Measurements from ENCODE around the gene OR11A1. TPM values are rescaled to one million over a fixed set of nuclear protein-coding genes. Genes with fewer than 3 reads are reported as not detected.

The OR11A1 gene
- total and polyA plus RNA-seq, 2 experiments from 2014 or later: not detected

DNA sequence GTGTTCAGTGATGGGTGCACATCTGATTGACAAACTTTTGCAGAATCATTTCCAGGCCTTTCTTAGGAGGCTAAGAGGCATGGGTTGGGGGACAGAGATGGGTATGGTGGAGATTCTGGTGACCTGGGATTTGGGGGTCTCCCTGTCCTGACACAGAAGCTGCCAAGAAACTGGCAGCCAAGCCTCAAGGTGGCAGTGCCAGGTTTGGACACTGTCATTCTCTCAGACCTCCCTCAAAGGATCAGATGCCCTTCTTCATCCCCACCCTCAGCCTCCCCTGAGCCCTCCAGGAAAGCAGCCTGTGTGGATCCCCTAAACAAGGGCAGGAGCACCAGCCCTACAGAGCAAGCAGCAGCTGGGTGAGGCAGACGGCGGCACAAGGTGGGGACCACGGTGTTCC is 48.9 kb upstream of the OR11A1 start (continued):
- TF ChIP-seq, protein P1, sequence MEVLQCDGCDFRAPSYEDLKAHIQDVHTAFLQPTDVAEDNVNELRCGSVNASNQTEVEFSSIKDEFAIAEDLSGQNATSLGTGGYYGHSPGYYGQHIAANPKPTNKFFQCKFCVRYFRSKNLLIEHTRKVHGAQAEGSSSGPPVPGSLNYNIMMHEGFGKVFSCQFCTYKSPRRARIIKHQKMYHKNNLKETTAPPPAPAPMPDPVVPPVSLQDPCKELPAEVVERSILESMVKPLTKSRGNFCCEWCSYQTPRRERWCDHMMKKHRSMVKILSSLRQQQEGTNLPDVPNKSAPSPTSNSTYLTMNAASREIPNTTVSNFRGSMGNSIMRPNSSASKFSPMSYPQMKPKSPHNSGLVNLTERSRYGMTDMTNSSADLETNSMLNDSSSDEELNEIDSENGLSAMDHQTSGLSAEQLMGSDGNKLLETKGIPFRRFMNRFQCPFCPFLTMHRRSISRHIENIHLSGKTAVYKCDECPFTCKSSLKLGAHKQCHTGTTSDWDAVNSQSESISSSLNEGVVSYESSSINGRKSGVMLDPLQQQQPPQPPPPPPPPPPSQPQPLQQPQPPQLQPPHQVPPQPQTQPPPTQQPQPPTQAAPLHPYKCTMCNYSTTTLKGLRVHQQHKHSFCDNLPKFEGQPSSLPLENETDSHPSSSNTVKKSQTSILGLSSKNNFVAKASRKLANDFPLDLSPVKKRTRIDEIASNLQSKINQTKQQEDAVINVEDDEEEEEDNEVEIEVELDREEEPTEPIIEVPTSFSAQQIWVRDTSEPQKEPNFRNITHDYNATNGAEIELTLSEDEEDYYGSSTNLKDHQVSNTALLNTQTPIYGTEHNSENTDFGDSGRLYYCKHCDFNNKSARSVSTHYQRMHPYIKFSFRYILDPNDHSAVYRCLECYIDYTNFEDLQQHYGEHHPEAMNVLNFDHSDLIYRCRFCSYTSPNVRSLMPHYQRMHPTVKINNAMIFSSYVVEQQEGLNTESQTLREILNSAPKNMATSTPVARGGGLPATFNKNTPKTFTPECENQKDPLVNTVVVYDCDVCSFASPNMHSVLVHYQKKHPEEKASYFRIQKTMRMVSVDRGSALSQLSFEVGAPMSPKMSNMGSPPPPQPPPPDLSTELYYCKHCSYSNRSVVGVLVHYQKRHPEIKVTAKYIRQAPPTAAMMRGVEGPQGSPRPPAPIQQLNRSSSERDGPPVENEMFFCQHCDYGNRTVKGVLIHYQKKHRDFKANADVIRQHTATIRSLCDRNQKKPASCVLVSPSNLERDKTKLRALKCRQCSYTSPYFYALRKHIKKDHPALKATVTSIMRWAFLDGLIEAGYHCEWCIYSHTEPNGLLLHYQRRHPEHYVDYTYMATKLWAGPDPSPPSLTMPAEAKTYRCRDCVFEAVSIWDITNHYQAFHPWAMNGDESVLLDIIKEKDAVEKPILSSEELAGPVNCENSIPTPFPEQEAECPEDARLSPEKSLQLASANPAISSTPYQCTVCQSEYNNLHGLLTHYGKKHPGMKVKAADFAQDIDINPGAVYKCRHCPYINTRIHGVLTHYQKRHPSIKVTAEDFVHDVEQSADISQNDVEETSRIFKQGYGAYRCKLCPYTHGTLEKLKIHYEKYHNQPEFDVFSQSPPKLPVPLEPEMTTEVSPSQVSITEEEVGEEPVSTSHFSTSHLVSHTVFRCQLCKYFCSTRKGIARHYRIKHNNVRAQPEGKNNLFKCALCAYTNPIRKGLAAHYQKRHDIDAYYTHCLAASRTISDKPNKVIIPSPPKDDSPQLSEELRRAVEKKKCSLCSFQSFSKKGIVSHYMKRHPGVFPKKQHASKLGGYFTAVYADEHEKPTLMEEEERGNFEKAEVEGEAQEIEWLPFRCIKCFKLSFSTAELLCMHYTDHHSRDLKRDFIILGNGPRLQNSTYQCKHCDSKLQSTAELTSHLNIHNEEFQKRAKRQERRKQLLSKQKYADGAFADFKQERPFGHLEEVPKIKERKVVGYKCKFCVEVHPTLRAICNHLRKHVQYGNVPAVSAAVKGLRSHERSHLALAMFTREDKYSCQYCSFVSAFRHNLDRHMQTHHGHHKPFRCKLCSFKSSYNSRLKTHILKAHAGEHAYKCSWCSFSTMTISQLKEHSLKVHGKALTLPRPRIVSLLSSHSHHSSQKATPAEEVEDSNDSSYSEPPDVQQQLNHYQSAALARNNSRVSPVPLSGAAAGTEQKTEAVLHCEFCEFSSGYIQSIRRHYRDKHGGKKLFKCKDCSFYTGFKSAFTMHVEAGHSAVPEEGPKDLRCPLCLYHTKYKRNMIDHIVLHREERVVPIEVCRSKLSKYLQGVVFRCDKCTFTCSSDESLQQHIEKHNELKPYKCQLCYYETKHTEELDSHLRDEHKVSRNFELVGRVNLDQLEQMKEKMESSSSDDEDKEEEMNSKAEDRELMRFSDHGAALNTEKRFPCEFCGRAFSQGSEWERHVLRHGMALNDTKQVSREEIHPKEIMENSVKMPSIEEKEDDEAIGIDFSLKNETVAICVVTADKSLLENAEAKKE (CRISPR knock-in tag; IDR thresholded peaks at IDR 0.05): no peak
- no peak for TF ChIP-seq EZH2 (IDR thresholded peaks at IDR 0.05; ENCODE audit: low read depth, unreplicated experiment)
- TF ChIP-seq REST (IDR thresholded peaks at IDR 0.05; ENCODE audit: unreplicated experiment): no peak
- TF ChIP-seq, protein P2, sequence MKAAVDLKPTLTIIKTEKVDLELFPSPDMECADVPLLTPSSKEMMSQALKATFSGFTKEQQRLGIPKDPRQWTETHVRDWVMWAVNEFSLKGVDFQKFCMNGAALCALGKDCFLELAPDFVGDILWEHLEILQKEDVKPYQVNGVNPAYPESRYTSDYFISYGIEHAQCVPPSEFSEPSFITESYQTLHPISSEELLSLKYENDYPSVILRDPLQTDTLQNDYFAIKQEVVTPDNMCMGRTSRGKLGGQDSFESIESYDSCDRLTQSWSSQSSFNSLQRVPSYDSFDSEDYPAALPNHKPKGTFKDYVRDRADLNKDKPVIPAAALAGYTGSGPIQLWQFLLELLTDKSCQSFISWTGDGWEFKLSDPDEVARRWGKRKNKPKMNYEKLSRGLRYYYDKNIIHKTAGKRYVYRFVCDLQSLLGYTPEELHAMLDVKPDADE (IDR thresholded peaks at IDR 0.05): no peak
- no peak for TF ChIP-seq CREB1 (CRISPR knock-in tag; IDR thresholded peaks at IDR 0.05; ENCODE audit: low read depth)
- TF ChIP-seq JUNB (IDR thresholded peaks at IDR 0.05; ENCODE audit: unreplicated experiment): no peak

Data from GM23338 (cell line).